OCI-LY1 (cell line): Measurements from ENCODE around the gene VLDLR.

Source experiments
- CTCF ChIP-seq: fragments of 200-600 bp; sonication (generic), shearing (Covaris generic); IDR thresholded peaks from 2 replicates; pipeline ENCODE4 v1.5.1; 2017; ENCODE audit warnings: mild to moderate bottlenecking, antibody characterized with exemption, low read length, moderate library complexity, mixed read lengths
- EZH2 ChIP-seq: fragments of 200-600 bp; sonication (generic), shearing (Covaris generic); IDR thresholded peaks from 2 replicates; pipeline ENCODE4 v1.8.0; 2017; ENCODE audit warnings: borderline replicate concordance, mixed run types, mild to moderate bottlenecking, antibody characterized with exemption, low read length, moderate library complexity, mixed read lengths

GRCh38 chr9:2664174-2665065, 42.8 kb downstream of the VLDLR start:
- TF ChIP-seq EZH2: no peak
- TF ChIP-seq CTCF: no peak
